ENCODE measurements around the gene ARHGAP23.

DNA sequence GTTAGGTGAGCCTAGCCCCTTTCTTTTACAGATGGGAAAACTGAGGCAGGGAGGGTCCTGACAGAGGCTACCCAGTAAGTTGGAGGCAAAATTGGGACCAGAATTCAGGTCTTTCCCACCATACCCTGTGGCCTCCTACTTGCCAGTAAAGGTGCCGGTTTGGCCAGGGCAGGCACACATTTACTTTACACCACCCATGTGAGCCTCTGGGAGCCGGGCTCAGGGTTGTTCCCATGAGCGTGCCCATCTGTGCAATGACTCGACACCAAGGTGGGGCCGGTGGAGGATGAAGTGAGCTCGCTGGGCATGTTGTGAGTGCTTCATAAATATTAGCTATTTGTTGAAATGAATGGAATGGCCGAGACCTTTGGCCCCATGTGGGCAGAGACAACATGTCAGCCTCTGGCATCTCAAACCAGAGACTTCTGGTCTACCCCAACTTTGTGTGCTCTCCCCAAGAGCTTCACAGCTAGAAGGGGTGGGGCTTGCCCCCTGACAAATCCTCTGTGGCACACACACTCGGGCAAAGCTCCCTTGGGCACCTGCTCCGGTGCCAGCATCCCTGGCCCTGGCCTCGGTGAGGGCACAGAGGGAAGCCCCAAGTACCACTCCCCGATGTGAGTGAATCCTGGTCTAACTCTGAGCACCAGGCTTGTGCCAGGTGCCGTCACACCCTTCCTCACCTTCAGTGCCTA, 117.4 kb downstream of the ARHGAP23 start:
- TF ChIP-seq, protein P1, sequence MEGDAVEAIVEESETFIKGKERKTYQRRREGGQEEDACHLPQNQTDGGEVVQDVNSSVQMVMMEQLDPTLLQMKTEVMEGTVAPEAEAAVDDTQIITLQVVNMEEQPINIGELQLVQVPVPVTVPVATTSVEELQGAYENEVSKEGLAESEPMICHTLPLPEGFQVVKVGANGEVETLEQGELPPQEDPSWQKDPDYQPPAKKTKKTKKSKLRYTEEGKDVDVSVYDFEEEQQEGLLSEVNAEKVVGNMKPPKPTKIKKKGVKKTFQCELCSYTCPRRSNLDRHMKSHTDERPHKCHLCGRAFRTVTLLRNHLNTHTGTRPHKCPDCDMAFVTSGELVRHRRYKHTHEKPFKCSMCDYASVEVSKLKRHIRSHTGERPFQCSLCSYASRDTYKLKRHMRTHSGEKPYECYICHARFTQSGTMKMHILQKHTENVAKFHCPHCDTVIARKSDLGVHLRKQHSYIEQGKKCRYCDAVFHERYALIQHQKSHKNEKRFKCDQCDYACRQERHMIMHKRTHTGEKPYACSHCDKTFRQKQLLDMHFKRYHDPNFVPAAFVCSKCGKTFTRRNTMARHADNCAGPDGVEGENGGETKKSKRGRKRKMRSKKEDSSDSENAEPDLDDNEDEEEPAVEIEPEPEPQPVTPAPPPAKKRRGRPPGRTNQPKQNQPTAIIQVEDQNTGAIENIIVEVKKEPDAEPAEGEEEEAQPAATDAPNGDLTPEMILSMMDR (IDR thresholded peaks at IDR 0.05; ENCODE audit: low read length): no peak
- no peak for TF ChIP-seq EZH2 (IDR thresholded peaks at IDR 0.05; ENCODE audit: borderline replicate concordance, low read length)

Data from OCI-LY1 (cell line).